Activated CD8-positive, alpha-beta memory T cell treated with anti-CD3 and anti-CD28 coated beads for 1 hour (primary cell): ENCODE measurements around the gene MRLN.
"Not testable (repeated sequence)": the region's sequence is repeated elsewhere in the genome, so short reads cannot be mapped to it uniquely, and the experiment has no call there.

Experiments
- DNase-seq, 2 donors: peaks; one replicate each; pipeline ENCODE4 v3.0.0-alpha.2; 2020; ENCODE audit warnings: low read depth in 1 of 2; ENCODE audit errors: extremely low read depth in 1 of 2

MRLN gene

GRCh38 chr10:59748834-59749233 lies 4.4 kb downstream of the MRLN start:
- DNase-seq = no peak

- no peak for DNase-seq
These were observed 8.0 kb downstream of the MRLN start for GRCh38 chr10:59745163-59745650.

- not testable (repeated sequence) for DNase-seq
These were observed 8.5 kb downstream of the MRLN start for GRCh38 chr10:59744762-59745161.

- not testable (repeated sequence) for DNase-seq
These were observed 9.1 kb downstream of the MRLN start for GRCh38 chr10:59744156-59744555.

- DNase-seq = no peak
These were observed 11.7 kb downstream of the MRLN start for GRCh38 chr10:59741583-59741982.

GRCh38 chr10:59741048-59741447 lies 12.2 kb downstream of the MRLN start:
- DNase-seq = no peak

- no peak for DNase-seq
These were observed 16.5 kb downstream of the MRLN start for GRCh38 chr10:59736749-59737148.

- no peak for DNase-seq
These were observed 18.0 kb downstream of the MRLN start for GRCh38 chr10:59735296-59735695.

GRCh38 chr10:59734014-59734462 lies 19.2 kb downstream of the MRLN start:
- no peak for DNase-seq

- not testable (repeated sequence) for DNase-seq
These were observed 19.8 kb downstream of the MRLN start for GRCh38 chr10:59733321-59734013.

- DNase-seq = not testable (repeated sequence)
These were observed 20.4 kb downstream of the MRLN start for GRCh38 chr10:59732849-59733248.

GRCh38 chr10:59729167-59729566 lies 24.1 kb downstream of the MRLN start:
- not testable (repeated sequence) for DNase-seq

GRCh38 chr10:59724098-59724938 lies 28.9 kb downstream of the MRLN start:
- no peak for DNase-seq

GRCh38 chr10:59720377-59720776 lies 32.9 kb downstream of the MRLN start:
- DNase-seq = no peak

GRCh38 chr10:59719374-59719773 lies 33.9 kb downstream of the MRLN start:
- DNase-seq = no peak

GRCh38 chr10:59718257-59718656 lies 35.0 kb downstream of the MRLN start:
- no peak for DNase-seq

- no peak for DNase-seq
These were observed 39.9 kb downstream of the MRLN start for GRCh38 chr10:59713196-59713821.

- DNase-seq = no peak
These were observed 41.3 kb downstream of the MRLN start for GRCh38 chr10:59711871-59712494.

GRCh38 chr10:59709395-59710125 lies 43.7 kb downstream of the MRLN start, which contains the start of gene SLC16A9:
Gene SLC16A9, minus strand, starts transcription at chr10:59709850. Its CDS starts 25,559 bp downstream, at chr10:59684291.
- DNase-seq = no peak

- no peak for DNase-seq
These were observed 44.4 kb downstream of the MRLN start for GRCh38 chr10:59708816-59709394.
